Measurements from ENCODE around the gene ACCS.

ACCS gene

GRCh38 chr11:44018829-44019228 is 47.2 kb upstream of the ACCS start:
- Histone ChIP-seq H2AFZ (no peak overlapping the region), H3K27me3 (ENCODE audit: control insufficient read depth, insufficient read depth, low read length) (no peaks in the 10 kb centered on the region), H3K27ac (no peak overlapping the region), H3K36me3 (ENCODE audit: control insufficient read depth, insufficient read depth, low read length) (no peaks in the 10 kb centered on the region), H3K9ac (no peak overlapping the region), H3K4me2 (ENCODE audit: low read length) (no peak overlapping the region), H3K4me1 (no peaks in the 10 kb centered on the region), H3K4me3 (ENCODE audit: low read depth, low read length) (no peak overlapping the region), H3K79me2 (no peaks in the 10 kb centered on the region), H3K9me3 (ENCODE audit: control insufficient read depth, low read length) (no peaks in the 10 kb centered on the region)
- no peak for TF ChIP-seq CTCF (IDR thresholded peaks at IDR 0.05)

GRCh38 chr11:44024977-44025376 is 41.1 kb upstream of the ACCS start:
- Histone ChIP-seq H3K9ac (no peak overlapping the region), H2AFZ (no peak overlapping the region), H3K79me2 (no peaks in the 10 kb centered on the region), H3K27me3 (ENCODE audit: control insufficient read depth, insufficient read depth, low read length) (no peaks in the 10 kb centered on the region), H3K36me3 (ENCODE audit: control insufficient read depth, insufficient read depth, low read length) (no peaks in the 10 kb centered on the region), H3K4me2 (ENCODE audit: low read length) (no peak overlapping the region), H3K4me1 (no peaks in the 10 kb centered on the region), H3K27ac (no peak overlapping the region), H3K9me3 (ENCODE audit: control insufficient read depth, low read length) (no peaks in the 10 kb centered on the region), H3K4me3 (ENCODE audit: low read depth, low read length) (no peak overlapping the region)
- no peak for TF ChIP-seq CTCF (IDR thresholded peaks at IDR 0.05)

- Histone ChIP-seq H3K79me2 (no peaks in the 10 kb centered on the region), H2AFZ (no peak overlapping the region), H3K36me3 (ENCODE audit: control insufficient read depth, insufficient read depth, low read length) (no peaks in the 10 kb centered on the region), H3K4me2 (ENCODE audit: low read length) (no peak overlapping the region), H3K27ac (no peak overlapping the region), H3K4me1 (no peaks in the 10 kb centered on the region), H3K9ac (no peak overlapping the region), H3K27me3 (ENCODE audit: control insufficient read depth, insufficient read depth, low read length) (no peaks in the 10 kb centered on the region), H3K9me3 (ENCODE audit: control insufficient read depth, low read length) (no peaks in the 10 kb centered on the region), H3K4me3 (ENCODE audit: low read depth, low read length) (no peak overlapping the region)
- TF ChIP-seq CTCF (IDR thresholded peaks at IDR 0.05): no peak
Observed at GRCh38 chr11:44025727-44026126, 40.3 kb upstream of the ACCS start.

GRCh38 chr11:44028401-44028800 is 37.7 kb upstream of the ACCS start:
- no peak for TF ChIP-seq CTCF (IDR thresholded peaks at IDR 0.05)
- H3K4me1 ChIP-seq: no peaks in the 10 kb centered on the region
- H2AFZ ChIP-seq: no peak overlapping the region
- H3K79me2 ChIP-seq: no peaks in the 10 kb centered on the region
- H3K9ac ChIP-seq: no peak overlapping the region
- no peaks in the 10 kb centered on the region for H3K9me3 ChIP-seq (ENCODE audit: control insufficient read depth, low read length)
- H3K36me3 ChIP-seq (ENCODE audit: control insufficient read depth, insufficient read depth, low read length): no peaks in the 10 kb centered on the region
- no peaks in the 10 kb centered on the region for H3K27me3 ChIP-seq (ENCODE audit: control insufficient read depth, insufficient read depth, low read length)
- H3K27ac ChIP-seq: no peak overlapping the region
- no peak overlapping the region for H3K4me3 ChIP-seq (ENCODE audit: low read depth, low read length)
- no peak overlapping the region for H3K4me2 ChIP-seq (ENCODE audit: low read length)

- Histone ChIP-seq H3K27me3 (ENCODE audit: control insufficient read depth, insufficient read depth, low read length) (no peaks in the 10 kb centered on the region), H3K4me1 (no peaks in the 10 kb centered on the region), H2AFZ (no peak overlapping the region), H3K9me3 (ENCODE audit: control insufficient read depth, low read length) (no peaks in the 10 kb centered on the region), H3K4me2 (ENCODE audit: low read length) (no peak overlapping the region), H3K4me3 (ENCODE audit: low read depth, low read length) (no peak overlapping the region), H3K9ac (no peak overlapping the region), H3K36me3 (ENCODE audit: control insufficient read depth, insufficient read depth, low read length) (no peaks in the 10 kb centered on the region), H3K79me2 (no peaks in the 10 kb centered on the region), H3K27ac (no peak overlapping the region)
- no peak for TF ChIP-seq CTCF (IDR thresholded peaks at IDR 0.05)
Observed at GRCh38 chr11:44028816-44029506, 37.1 kb upstream of the ACCS start.
